DND-41 (cell line): ENCODE measurements around the gene RIPK4.
"Not testable (repeated sequence)": the region's sequence is repeated elsewhere in the genome, so short reads cannot be mapped to it uniquely, and the experiment has no call there.

Experiments used
- ATAC-seq: fragments of 200-7000 bp; cut with Tn5 transposase; 3 replicates; pipeline ENCODE4 v1.9.1; 2021; ENCODE audit warnings: low read depth; ENCODE audit not compliant: insufficient read depth
- DNase-seq: peaks from one replicate; pipeline ENCODE4 v3.0.0-alpha.2; 2020
- H2AFZ ChIP-seq: 2 replicates; pipeline ENCODE4 v1.6.0; 2012; ENCODE audit warnings: low read depth, low read length
- H3K27ac ChIP-seq: 2 replicates; pipeline ENCODE4 v1.5.1; 2012; ENCODE audit warnings: low read length, inconsistent platforms
- H3K27me3 ChIP-seq: fragments of 200-600 bp; sonication (generic); 2 replicates; pipeline ENCODE4 v1.6.0; 2012; ENCODE audit warnings: low read length, mild to moderate bottlenecking, inconsistent platforms; ENCODE audit not compliant: insufficient read depth, poor library complexity
- H3K36me3 ChIP-seq: 2 replicates; pipeline ENCODE4 v1.5.1; 2012; ENCODE audit warnings: low read length, inconsistent platforms; ENCODE audit not compliant: insufficient read depth
- H3K4me1 ChIP-seq: 2 replicates; pipeline ENCODE4 v1.5.1; 2012; ENCODE audit warnings: mild to moderate bottlenecking, low read length; ENCODE audit not compliant: insufficient read depth
- H3K4me2 ChIP-seq: 2 replicates; pipeline ENCODE4 v1.6.0; 2012; ENCODE audit warnings: mild to moderate bottlenecking, moderate library complexity, low read length, inconsistent platforms; ENCODE audit not compliant: insufficient read depth
- H3K4me3 ChIP-seq, 2 experiments: fragments of 200-600 bp in 1 of 2; shearing (Covaris generic) in 1 of 2; 2 replicates each; pipeline ENCODE4 v1.5.1; 2012 to 2016; ENCODE audit warnings: inconsistent platforms in 2 of 2, low read length in 2 of 2, mild to moderate bottlenecking in 2 of 2, low read depth in 1 of 2, moderate library complexity in 1 of 2
- H3K79me2 ChIP-seq: 2 replicates; pipeline ENCODE4 v1.6.0; 2012; ENCODE audit warnings: low read length, inconsistent platforms; ENCODE audit not compliant: insufficient read depth
- H3K9ac ChIP-seq: 2 replicates; pipeline ENCODE4 v1.6.0; 2012; ENCODE audit warnings: low read depth, mild to moderate bottlenecking, inconsistent platforms, low read length, moderate library complexity
- H3K9me3 ChIP-seq: 2 replicates; pipeline ENCODE4 v1.5.1; 2012; ENCODE audit warnings: low read length, moderate library complexity, mild to moderate bottlenecking, inconsistent platforms; ENCODE audit not compliant: insufficient read depth, severe bottlenecking
- H4K20me1 ChIP-seq: 2 replicates; pipeline ENCODE4 v1.6.0; 2012; ENCODE audit warnings: low read length; ENCODE audit not compliant: insufficient read depth
- EZH2 ChIP-seq: IDR thresholded peaks from 3 replicates; pipeline ENCODE4 v1.6.1; 2012; ENCODE audit warnings: borderline replicate concordance, low read depth, mild to moderate bottlenecking, moderate library complexity, low read length, inconsistent platforms; ENCODE audit not compliant: severe bottlenecking
- TF ChIP-seq, protein P1 (sequence below): IDR thresholded peaks from 2 replicates; pipeline ENCODE4 v1.5.1; 2012; ENCODE audit warnings: borderline replicate concordance, low read length, moderate library complexity, mild to moderate bottlenecking; ENCODE audit not compliant: poor library complexity, severe bottlenecking; ENCODE audit errors: extremely low read depth

The RIPK4 gene

DNA sequence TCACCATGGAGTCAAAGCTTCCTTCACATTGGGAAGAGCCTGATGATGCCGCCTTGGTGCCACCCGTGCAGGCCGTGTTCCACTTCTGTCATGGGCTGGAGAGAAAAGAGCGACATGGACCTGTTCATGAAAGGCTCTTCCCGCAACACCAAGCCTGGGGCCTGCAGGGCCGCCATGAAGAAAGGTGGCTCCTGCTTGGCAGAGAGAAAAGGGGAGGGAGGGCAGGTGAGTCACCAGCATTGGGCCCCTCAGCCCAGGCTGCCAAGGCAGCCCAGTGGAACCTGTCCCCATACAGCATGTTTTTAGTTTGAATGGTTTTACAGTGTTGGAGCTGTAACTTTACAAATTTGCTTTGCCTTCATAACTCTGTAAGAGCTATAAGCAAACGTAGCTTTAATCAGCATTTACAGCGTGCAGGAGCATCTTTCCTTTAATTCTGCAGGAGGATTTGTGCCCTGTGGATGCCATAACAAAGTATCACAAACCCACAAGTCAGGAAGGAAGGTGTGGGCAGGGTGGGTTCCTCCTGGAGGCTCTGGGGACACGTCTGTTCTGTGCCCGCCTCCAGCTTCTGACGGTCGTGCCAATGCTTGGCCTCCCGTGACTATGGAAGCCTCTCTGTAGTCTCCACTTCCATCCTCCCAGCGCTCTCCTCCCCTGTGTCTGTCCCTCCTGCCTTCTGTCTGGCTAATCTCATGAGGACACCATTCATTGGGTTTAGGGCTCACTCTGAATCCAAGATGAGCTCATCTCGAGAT lies 49.1 kb downstream of the RIPK4 start:
- TF ChIP-seq, protein P1, sequence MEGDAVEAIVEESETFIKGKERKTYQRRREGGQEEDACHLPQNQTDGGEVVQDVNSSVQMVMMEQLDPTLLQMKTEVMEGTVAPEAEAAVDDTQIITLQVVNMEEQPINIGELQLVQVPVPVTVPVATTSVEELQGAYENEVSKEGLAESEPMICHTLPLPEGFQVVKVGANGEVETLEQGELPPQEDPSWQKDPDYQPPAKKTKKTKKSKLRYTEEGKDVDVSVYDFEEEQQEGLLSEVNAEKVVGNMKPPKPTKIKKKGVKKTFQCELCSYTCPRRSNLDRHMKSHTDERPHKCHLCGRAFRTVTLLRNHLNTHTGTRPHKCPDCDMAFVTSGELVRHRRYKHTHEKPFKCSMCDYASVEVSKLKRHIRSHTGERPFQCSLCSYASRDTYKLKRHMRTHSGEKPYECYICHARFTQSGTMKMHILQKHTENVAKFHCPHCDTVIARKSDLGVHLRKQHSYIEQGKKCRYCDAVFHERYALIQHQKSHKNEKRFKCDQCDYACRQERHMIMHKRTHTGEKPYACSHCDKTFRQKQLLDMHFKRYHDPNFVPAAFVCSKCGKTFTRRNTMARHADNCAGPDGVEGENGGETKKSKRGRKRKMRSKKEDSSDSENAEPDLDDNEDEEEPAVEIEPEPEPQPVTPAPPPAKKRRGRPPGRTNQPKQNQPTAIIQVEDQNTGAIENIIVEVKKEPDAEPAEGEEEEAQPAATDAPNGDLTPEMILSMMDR, result no peak
- TF ChIP-seq EZH2, result no peak
- no peak overlapping the region for H3K9ac ChIP-seq
- no peaks in the 10 kb centered on the region for H4K20me1 ChIP-seq
- H3K36me3 ChIP-seq, result no peaks in the 10 kb centered on the region
- DNase-seq, result peak; percentile 19
- no peaks in the 10 kb centered on the region for H3K27me3 ChIP-seq
- no peak overlapping the region for H3K4me2 ChIP-seq
- no peaks in the 10 kb centered on the region for H3K79me2 ChIP-seq
- H3K9me3 ChIP-seq, result no peaks in the 10 kb centered on the region
- peak; percentile 53 for ATAC-seq
- H2AFZ ChIP-seq, result no peak overlapping the region
- 0 out of 2 replicates have a peak overlapping the region, but pooled peaks have one; percentile 5 for H3K27ac ChIP-seq
- H3K4me3 ChIP-seq, result no peak overlapping the region
- peaks cover 10% of the 10 kb centered on the region for H3K4me1 ChIP-seq

DNA sequence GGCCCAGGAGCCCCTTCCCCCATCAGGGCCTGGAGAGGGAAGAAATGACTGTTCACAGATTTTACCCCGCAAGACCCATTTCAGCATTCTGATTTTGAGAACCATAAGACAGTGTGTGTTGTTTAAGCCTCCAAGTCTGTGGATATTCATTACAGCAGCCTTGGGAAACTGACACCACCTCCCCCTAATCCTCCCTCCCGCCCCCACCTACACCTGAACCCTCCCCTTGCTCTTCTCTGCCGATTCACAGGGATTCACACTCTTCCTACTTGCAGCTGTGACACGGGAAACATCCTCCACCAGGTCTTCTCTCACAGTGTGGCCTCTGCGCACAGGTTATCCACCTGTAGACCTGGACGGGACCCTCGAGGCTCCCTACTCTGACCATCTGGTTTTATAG lies 50.1 kb downstream of the RIPK4 start:
- Histone ChIP-seq H3K4me1 (peaks cover 10% of the 10 kb centered on the region), H4K20me1 (no peaks in the 10 kb centered on the region), H3K79me2 (no peaks in the 10 kb centered on the region), H3K36me3 (no peaks in the 10 kb centered on the region), H3K4me2 (no peak overlapping the region), H3K4me3 (no peak overlapping the region), H3K9me3 (no peaks in the 10 kb centered on the region), H3K9ac (no peak overlapping the region), H3K27me3 (no peaks in the 10 kb centered on the region), H2AFZ (no peak overlapping the region), H3K27ac (no peak overlapping the region)
- TF ChIP-seq EZH2, result no peak
- TF ChIP-seq, protein P1, result no peak
- no peak for DNase-seq
- no peak for ATAC-seq

DNA sequence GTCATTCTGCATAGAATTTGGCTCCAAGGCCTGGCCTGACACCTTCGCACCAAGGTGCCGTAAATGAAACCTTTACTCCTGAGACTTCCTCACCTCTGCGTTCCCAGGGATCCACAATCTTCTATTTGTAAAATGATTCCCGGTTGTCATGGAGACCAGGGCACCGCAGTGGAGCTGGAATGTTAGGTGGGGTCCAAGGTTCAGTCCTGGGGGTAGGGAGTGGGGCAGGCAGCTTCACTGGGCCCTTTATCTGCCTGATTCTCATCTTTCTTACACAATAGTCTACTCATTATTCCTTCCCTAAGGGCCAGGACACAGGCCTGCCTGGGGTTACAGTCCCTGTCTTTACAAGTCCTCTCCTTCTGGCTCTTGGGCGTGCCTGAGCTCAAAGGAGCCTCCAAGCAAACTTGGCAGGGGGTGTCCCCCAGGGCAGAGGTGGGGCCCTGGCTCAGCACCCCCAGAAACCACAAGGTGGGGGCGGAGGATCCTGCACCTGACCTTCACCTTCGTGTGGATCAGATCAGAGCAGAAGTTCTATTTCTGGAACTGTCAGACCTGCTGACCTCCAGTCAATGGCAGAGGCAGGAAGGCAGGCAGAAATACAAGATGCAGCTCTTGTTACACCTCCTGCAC lies 51.1 kb downstream of the RIPK4 start:
- Histone ChIP-seq H4K20me1 (no peaks in the 10 kb centered on the region), H3K4me2 (no peak overlapping the region), H3K27me3 (no peaks in the 10 kb centered on the region), H3K27ac (no peak overlapping the region), H3K9ac (no peak overlapping the region), H3K4me3 (no peak overlapping the region), H2AFZ (no peak overlapping the region), H3K79me2 (no peaks in the 10 kb centered on the region), H3K9me3 (no peaks in the 10 kb centered on the region), H3K4me1 (peaks cover 10% of the 10 kb centered on the region), H3K36me3 (no peaks in the 10 kb centered on the region)
- ATAC-seq (no peak), DNase-seq (no peak)
- TF ChIP-seq, protein P1, result no peak
- no peak for TF ChIP-seq EZH2

DNA sequence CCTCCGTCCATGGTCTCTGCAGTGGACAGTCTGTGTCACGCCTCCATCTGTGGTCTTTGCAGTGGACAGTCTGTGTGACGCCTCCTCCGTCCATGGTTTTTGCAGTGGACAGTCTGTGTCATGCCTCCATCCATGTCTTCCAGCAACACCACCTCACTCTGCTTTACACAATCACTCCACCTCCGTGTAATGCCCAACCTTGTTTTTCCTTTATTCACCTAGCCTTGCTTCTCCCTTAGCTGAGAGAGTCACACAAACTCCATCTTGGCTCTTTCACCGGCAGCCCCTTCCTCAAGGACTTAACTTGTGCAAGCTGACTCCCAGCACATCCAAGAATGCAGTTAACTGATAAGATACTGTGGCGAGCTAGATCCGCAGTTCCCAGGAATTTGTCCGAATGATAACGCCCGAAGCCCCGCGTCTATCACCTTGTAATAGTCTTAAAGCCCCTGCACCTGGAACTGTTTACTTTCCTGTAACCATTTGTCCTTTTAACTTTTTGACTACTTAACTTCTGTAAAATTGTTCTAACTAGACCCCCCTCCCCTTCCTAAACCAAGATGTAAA lies 52.5 kb downstream of the RIPK4 start:
- H3K27me3 ChIP-seq, H3K36me3 ChIP-seq, H2AFZ ChIP-seq, ATAC-seq, H3K27ac ChIP-seq, H3K79me2 ChIP-seq, H3K9ac ChIP-seq, H4K20me1 ChIP-seq, H3K4me3 ChIP-seq, DNase-seq, H3K9me3 ChIP-seq, H3K4me2 ChIP-seq: not testable (repeated sequence)
- peaks cover 10% of the 10 kb centered on the region for H3K4me1 ChIP-seq
